ENCODE data around the gene CTIF.

DNA sequence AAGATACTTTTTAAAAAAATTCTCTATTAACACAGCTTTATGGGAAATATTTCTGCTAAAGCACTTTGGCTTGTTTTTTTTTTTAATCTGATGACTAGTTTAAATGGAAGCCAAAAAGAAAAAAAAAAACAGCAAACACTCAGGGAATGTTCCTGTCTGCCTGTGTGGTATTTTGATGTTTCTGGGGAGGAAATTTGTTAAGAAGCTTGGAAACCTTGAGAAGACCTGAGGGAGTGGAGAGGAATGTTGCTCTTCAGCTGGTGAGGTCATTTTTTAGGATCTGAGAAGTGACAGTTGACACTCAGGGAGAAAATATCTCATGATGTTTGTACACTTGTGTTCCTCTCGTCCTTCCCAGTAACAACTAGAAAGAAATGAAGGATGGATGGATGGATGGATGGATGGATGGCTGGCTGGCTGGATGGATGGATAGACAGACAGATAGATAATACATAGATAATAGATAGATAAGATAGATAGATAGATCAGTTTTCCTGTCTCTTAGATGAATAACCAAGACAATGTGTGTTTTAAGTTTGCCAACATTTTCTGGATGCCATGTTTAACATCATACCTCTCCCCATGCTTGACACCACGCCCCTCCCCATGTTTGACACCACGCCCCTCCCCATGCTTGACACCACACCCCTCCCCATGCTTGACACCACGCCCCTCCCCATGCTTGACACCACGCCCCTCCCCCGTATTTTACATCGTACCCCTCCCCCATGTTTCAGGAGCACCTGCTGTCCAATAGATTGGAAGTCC lies 84.8 kb downstream of the CTIF start:
- TF ChIP-seq EZH2phosphoT487 (conservative IDR thresholded peaks at IDR 0.05; ENCODE audit: low read length) (no peak), CTCF (IDR thresholded peaks at IDR 0.05; ENCODE audit: insufficient read depth, low read length, poor library complexity, severe bottlenecking) (no peak)
